ENCODE data around the gene AMBN. TPM values are rescaled to one million over a fixed set of nuclear protein-coding genes. Genes with fewer than 3 reads are reported as not detected.

Gene AMBN, protein sequence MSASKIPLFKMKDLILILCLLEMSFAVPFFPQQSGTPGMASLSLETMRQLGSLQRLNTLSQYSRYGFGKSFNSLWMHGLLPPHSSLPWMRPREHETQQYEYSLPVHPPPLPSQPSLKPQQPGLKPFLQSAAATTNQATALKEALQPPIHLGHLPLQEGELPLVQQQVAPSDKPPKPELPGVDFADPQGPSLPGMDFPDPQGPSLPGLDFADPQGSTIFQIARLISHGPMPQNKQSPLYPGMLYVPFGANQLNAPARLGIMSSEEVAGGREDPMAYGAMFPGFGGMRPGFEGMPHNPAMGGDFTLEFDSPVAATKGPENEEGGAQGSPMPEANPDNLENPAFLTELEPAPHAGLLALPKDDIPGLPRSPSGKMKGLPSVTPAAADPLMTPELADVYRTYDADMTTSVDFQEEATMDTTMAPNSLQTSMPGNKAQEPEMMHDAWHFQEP
- total RNA-seq, result not detected

DNA sequence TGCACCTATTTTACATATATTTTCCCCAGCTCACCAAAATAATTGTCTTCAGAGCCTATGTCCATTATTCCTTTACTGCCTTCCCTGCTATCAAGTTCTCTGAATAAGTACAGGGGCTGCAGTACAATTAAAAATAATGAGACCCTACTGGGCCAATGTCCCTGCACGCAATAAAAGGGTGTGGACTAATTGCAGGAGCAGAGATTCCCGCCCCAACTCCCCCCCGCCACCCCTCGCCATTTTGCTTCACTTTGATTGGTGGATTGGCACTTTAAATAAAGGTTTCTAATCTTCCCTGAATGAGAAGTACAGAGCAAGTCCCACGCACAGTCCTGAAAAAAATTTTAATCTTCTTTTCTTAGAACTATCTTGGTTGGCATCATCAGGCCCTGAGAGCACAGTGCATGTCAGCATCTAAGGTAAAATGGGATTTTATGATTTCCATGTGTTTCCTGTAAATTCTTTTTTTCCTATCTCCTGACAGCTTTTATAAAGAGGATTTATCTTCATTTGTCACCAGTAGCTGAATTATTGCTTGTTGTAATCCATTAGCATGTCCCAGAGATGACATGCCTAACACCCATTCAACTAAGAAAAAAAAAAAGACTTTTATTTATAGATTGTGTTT, at the start of gene AMBN:
Gene AMBN, plus strand, starts transcription at position 302 of the 628 bp plus-strand sequence. Its CDS starts 103 bp downstream, at position 405.
- intact Hi-C loops (cut with DNase I), result no loop called here
- DNase-seq (ENCODE audit: low spot score) (no peak), ATAC-seq (no peak)

DNA sequence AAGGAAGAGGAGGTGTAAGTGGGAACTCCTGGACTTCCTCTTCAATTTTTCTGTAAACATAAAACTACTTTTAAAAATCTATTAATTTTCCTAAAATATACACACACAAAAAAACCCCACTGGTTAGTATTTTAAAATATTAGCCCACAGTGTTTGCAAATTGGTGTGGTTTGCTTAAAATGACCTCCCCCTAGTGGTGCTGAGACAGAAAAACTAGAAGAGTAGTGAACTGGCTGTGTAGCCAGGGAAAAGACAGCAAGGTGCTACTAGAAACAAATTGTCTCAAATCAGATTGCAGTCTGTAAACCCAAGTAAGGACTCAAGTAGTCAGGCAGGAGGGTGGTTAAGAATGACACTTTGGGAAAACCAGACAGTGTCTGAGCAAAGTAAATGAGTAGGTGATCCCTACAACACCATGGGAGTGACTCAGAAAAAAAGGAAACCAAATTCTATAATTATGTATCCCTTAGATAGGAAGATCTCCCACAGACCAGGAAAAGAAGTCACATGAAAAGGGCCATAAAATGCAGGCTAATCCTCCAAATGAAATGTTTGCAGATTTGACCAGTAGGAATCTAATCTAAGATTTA, 47.7 kb upstream of the AMBN start:
- DNase-seq (ENCODE audit: low spot score) (no peak), ATAC-seq (no peak)
- intact Hi-C loops (cut with DNase I), result no loop called here

DNA sequence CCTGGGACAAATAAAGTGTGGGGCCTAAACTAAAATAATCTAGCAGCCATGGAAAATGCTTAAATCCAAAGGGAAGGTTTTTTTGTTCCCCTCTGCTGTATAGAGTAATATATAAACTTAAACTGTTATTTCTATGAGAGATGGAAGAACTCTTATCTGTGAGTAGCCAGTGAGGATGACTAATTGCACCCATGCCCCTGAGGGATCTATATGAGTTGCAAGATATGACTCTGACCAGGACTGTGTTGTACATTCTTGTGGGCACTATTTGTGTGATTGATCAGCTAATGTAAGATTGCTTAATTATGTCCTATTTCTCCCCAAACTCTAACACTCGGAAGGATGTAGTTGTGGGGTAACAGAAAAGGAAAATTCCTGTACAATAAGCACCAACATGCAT, 35.2 kb upstream of the AMBN start:
- no peak for ATAC-seq
- intact Hi-C loops (cut with DNase I), result no loop called here
- no peak for DNase-seq (ENCODE audit: low spot score)

DNA sequence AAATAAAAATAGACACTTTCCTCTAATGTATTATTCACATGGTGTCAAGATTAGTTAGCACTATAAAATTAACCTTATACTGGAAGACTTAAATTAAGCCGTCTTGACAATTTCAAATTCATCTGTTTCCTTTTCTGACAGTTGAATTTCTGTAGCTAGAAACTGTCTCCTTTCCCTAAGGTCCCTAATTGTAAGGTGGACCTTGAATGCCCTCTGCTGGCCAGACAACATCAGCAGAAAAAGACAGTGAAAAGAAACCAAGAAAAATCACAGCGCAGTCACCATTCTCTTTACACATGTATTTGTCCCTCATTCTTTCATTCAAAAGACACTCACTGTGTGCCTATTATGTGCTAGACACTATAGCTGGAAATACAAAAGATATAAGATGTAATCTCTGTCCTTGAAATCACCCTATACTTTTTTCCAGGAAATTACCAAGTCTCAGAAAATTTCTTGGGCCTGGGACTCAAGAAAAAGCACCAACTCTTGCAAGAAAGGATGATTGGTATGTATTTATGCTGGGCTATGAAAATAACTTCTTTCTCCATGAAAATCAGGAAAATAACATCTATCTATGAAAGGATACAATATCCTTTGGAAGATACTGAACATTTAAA, 32.7 kb upstream of the AMBN start:
- DNase-seq (ENCODE audit: low spot score) (peak; percentile 65), ATAC-seq (peak; percentile 72)
- intact Hi-C loops (cut with DNase I), result no loop called here

DNA sequence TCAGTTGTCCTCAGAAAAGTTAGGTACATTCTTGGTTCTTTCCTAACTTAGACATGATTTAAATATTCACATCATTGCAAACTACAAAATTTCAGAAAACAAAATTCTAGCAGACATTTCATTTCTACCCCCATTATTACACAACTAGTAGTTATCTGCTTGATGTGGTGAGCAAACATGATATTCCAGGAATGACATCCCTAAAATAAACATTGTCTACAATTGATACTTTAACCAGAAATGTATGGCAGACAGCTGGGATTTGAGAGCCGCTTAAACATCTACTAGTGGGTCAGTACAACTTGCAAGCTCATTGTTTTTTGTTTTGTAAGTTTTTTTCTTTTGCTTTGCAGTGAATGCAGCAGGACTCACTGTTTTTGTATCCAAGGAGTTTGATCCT, 32.1 kb upstream of the AMBN start:
- no peak for ATAC-seq
- intact Hi-C loops (cut with DNase I), result no loop called here
- no peak for DNase-seq (ENCODE audit: low spot score)

DNA sequence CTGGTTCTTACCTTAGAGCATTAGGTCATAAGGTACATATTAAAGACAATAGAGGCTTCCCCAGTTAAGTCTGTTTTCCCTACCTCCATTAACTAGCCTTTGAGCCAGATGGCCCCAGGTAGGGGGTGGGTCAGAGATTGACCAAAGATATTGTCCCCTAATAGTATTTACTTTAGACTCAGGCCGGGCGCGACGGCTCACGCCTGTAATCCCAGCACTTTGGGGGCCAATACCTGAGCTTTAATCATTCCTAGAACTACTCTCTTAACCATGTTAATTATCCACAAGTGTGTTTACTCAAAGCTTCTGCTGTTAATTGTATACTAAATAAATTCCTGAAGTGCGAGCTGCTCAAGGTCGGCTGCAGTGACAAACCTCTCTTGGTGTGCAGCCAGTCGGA, 28.0 kb upstream of the AMBN start:
- no peak for ATAC-seq
- DNase-seq (ENCODE audit: low spot score), result no peak
- intact Hi-C loops (cut with DNase I), result no loop called here

DNA sequence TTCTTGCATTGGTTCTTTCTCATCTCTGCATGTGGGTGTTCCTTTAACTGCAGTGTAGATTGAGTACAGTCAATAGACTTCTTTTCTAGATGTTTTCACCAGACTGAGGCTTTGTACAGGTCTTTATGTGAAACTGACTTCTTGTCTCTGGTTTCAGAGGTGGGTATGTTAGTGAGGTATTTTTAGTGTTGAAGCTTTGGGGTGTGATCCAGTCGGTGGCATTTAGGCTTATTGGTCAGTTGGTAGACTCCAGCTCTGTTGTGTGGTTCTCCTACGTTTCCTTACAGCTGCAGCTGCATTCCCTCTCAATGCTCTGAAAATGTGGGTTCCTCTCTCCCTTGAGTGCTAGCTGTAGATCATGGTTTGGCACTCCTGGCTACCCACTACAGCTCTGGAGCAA, 21.3 kb upstream of the AMBN start:
- no peak for DNase-seq (ENCODE audit: low spot score)
- intact Hi-C loops (cut with DNase I), result no loop called here
- ATAC-seq, result no peak

DNA sequence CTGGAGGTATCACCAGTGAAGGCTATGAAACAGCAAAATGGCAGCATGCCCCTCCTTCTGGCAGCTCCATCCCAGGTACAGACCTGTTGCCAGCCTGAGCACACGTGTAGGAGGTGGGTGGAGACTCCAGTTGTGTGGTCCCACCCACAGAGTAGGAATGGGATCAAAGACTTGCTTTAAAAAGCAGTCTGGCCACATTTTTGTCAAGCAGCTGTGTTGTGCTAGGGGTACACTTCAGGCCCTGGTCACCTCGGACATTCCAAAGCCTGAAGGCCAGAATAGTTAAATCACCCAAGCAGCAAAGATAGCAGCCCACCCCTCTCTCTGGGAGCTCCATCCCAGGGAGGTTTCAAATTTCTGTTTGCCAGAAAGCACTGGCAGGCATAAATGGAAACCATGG, 20.3 kb upstream of the AMBN start:
- no peak for ATAC-seq
- intact Hi-C loops (cut with DNase I), result no loop called here
- DNase-seq (ENCODE audit: low spot score), result no peak

DNA sequence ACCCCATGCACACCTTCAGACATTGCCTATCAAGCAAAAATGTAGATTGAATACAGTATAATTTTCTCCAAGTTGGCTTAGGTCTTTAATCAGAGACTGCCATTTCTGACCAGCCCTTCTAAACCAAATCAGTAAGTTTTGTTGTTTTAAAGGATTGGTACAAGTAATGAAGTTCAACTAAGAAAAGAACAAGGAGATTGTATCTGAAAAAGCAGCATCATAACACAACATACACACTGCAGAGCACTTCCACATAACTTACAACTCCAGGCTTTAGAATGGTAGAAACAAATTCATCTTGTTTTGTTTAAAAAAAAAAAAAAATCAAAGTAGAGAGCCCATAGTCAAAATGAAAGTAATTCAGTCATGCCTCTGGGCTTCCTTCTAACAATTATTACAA, 16.1 kb upstream of the AMBN start:
- intact Hi-C loops (cut with DNase I), result no loop called here
- no peak for DNase-seq (ENCODE audit: low spot score)
- no peak for ATAC-seq

DNA sequence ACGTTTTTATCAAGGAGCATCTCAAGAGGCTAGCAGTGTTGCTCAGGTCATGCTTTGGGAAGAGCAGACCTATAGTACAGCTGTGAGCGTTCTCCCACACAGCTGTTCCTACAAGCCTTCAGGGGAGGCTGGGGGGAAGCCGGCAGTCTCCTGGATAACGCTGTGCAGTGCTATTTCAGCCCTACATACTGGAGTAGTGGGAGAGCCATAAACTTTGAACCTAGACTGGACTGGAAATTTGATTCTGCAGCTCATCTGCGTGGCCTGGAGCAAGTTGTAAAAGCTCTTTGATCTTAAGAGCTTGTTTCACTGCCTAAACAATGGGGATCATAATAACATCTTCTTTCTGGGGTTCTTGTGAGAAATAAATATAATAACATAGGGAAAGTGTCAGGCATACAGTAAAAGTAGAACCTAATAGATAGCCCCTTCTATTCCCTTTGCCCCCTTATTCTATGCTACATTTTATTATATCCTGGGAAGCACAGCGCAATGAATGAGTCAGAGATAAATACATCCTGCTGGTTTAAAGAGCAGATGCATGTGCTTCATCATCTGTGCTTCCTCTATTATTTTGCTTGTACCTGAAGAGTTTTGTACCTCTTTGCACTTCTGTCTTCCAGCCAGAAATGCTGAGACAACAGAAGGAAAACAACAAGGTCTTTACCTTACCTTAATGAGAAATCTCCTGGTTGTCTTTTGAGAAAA, 14.7 kb upstream of the AMBN start:
- ATAC-seq (no peak), DNase-seq (ENCODE audit: low spot score) (no peak)
- intact Hi-C loops (cut with DNase I), result no loop called here

DNA sequence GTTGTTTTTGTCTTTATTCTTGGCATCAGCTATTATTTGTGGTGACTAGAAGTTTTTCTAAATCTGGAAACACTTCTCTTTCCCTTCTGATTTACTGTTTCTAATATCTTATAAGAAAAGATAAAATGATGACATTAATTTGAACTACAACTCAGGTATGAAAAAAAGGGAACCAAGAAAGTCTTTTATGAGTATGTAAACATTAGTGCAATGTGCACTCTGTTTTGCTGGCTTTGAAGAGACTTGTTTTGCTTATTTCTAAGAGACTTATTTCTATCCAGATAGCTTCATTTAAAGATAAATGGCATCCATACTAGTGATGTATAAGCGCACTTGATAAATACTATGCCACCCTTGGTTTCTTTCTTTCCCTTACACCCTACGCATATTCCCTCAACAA, 10.1 kb upstream of the AMBN start:
- DNase-seq (ENCODE audit: low spot score) (no peak), ATAC-seq (no peak)
- intact Hi-C loops (cut with DNase I), result no loop called here

DNA sequence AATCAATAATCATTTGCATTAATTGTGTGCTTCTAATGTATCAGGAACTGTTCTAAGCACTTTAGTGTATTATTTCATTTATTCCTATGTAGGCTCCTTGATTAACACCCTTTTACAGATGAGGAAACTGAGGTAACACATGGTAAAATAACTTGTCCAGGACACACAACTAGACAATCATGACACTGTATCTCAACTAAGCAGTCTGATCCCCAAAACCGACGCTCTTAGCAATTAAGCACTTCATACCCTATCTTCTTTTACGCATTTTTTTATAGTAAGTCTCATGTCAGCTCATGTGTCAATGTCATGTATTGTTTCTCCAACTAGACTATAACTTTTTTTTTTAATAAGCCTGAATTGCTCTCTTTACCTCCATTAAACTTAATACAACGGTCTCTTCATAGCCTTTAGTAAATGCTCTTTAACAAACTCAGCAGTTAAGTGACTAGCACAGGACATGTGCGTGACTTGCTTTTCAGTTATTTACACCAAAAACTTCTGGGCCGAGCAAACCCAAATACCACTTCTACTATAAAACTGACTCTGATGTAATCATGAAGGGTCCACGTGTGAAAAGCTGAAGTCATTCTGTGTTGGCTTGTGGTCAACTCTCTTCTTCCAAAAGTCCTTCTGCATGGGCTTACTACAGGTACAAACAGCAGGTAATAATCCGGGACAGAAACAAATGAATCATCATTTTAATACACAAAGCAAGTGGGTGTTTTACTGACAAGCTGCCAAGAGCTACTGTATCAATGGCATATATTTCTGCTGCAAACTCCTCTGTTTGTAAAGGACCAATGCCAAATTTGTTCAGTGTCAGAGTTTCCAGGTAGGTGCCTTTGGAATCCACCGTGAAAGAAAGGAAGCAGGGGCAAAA, 7.9 kb upstream of the AMBN start:
- ATAC-seq, result no peak
- intact Hi-C loops (cut with DNase I), result no loop called here

DNA sequence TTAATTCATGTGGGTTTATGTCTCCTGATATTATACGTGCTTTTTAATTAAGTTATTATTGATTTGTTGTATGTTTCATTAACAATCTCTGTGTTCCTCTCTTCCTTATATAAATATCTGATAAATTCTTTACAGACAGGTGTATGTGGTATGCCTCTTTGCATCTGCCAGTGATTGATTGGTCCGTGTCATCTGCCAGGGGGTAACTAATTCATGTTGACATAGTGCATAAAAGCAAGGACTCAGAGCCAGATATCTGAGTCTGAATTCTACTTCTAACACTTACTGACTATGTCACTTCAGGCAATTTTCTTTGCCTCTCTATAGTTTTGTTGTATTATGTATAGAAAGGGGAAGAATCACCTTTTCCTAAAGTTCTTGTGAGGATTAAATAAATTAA, 5.2 kb upstream of the AMBN start:
- intact Hi-C loops (cut with DNase I), result no loop called here
- DNase-seq (ENCODE audit: low spot score), result no peak
- ATAC-seq, result no peak

More for the DNA sequence above, 7.9 kb upstream of the AMBN start:
- no peak for DNase-seq (ENCODE audit: low spot score)

DNA sequence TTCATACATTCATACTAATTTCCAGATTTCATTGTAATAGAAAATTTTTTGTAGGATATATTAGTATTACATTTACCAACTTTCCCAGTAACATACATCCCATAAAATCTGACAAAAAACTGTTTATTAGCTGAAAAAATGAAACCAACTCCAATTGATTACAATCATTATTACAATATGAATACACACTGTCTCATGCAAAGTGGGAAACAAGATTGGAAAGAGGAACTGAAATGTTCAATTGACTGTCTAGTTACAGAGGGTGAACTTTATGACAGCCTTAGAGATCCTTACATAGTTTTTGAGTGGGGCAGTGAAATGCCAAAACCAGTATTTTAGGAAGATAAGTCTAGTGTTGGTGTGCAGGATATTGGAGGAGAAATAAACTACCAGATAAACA, 2.3 kb upstream of the AMBN start:
- ATAC-seq, result no peak
- intact Hi-C loops (cut with DNase I), result no loop called here

DNA sequence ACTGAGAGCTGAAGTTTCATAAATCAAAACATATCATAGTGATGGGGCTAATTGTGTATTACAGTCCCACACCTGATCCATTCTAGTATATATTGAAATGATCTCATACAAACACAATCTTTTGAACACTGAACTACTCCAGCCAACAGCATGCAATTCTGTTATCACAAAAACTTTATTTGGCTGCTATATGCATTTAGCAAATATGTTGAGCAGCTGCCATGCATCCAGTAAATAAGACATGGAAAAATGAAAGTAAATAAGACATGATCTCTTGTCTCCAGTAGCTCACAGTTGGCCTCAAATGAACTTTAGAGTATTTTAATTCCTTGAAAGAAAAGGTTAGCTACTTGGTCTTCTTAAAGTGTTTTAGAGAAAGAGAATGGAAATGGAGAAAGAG, 2.1 kb downstream of the AMBN start:
- DNase-seq (ENCODE audit: low spot score), result no peak
- ATAC-seq, result no peak
- intact Hi-C loops (cut with DNase I), result no loop called here

More for the DNA sequence above, 2.3 kb upstream of the AMBN start:
- no peak for DNase-seq (ENCODE audit: low spot score)

DNA sequence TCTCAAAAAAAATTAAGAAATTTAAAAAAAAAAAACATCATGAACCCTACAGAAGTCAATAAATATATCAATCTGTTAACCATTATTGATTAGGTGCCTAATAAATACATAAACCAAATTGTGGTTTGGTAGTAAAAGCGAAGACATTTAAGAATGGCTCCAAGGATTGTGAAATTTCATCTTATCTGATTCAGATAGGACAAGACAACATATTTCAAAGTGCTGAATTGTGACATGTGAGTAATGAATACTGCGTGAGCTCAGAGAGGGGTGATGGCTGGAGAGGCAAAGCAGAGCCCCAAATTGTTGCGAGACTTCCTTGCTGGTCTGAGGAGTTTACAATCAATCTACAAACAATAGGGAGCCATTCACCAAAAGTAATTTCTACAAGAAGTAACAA, 8.2 kb downstream of the AMBN start:
- DNase-seq (ENCODE audit: low spot score), result no peak
- ATAC-seq, result no peak
- intact Hi-C loops (cut with DNase I), result no loop called here

DNA sequence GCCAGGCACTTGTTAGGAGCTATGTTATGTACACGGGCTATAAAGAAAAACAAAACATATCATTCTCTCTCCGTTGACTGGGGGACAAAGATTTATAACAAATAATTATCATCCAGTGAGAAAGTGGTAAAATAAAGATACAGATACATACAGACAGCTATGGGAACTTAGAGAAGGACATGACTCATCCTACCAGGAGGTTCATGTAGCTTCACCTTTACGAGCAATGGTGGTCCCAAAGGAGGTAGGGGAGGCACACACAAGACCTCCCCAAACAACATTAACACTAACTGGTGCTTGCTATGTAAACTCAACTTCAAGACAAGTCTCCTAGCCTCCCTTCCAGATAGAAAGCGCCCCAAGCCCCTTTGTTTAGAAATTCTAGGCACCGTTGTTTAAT, 8.9 kb downstream of the AMBN start:
- intact Hi-C loops (cut with DNase I), result no loop called here
- DNase-seq (ENCODE audit: low spot score) (no peak), ATAC-seq (no peak)

DNA sequence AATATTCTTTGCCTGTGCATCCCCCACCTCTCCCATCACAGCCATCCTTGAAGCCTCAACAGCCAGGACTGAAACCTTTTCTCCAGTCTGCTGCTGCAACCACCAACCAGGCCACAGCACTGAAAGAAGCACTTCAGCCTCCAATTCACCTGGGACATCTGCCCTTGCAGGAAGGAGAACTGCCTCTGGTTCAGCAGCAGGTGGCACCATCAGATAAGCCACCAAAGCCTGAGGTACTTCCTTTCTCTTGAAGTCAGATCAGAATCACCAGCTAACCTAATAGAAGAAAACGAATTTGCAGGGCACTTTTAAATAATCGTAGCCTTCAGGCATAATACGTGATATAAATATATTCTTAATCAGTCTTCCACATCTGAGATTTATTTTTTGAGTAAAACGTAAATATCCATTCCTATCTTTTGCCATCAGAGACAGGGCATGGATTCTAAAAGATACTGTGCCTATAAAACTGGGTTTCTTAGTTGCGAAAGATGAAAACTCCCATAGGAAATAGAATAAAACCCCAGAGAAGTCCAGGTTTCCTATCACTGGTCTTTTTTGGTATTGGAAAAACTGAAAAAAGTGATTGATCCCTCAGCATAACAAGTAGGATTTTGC, 9.5 kb downstream of the AMBN start:
- DNase-seq (ENCODE audit: low spot score), result no peak
- peak; percentile 52 for ATAC-seq
- intact Hi-C loops (cut with DNase I), result no loop called here

Measured in sciatic nerve (tissue), 2 donors.